Colonic mucosa (tissue), 4 donors: ENCODE measurements around the gene TGFBR2. TPM values are rescaled to one million over a fixed set of nuclear protein-coding genes. Genes with fewer than 3 reads are reported as not detected.

Experiments
- DNase-seq: peaks from one replicate; pipeline ENCODE4 v3.0.0-alpha.2; 2020
- H3K27ac ChIP-seq: fragments of 200-600 bp; one replicate; pipeline ENCODE4 v1.8.0; 2021
- H3K27me3 ChIP-seq: fragments of 200-600 bp; one replicate; pipeline ENCODE4 v1.8.0; 2021
- H3K36me3 ChIP-seq: fragments of 200-600 bp; one replicate; pipeline ENCODE4 v1.8.0; 2021
- H3K4me1 ChIP-seq: fragments of 200-600 bp; one replicate; pipeline ENCODE4 v1.8.0; 2021; ENCODE audit warnings: mild to moderate bottlenecking
- H3K4me3 ChIP-seq: fragments of 200-600 bp; one replicate; pipeline ENCODE4 v1.8.0; 2021
- H3K9ac ChIP-seq, 2 donors: one replicate each; pipeline ENCODE4 v1.7.0; 2013; ENCODE audit warnings: control low read depth in 2 of 2, low read depth in 2 of 2, low read length in 2 of 2
- H3K9me3 ChIP-seq: fragments of 200-600 bp; one replicate; pipeline ENCODE4 v1.8.0; 2021
- CTCF ChIP-seq: fragments of 200-600 bp; IDR thresholded peaks from one replicate; pipeline ENCODE4 v1.8.0; 2022; ENCODE audit warnings: antibody characterized with exemption, mild to moderate bottlenecking
- intact Hi-C: fragments of 100-400 bp; cut with DNase I; formaldehyde crosslinking; loops from one replicate; pipeline ENCODE4 v1.14.1; 2022
- total RNA-seq, 2 donors: library from RNA; stranded (reverse); fragmentation: NEBNext Ultra II Directional in 1 of 2; extraction: Animal tissue kit (Norgen Biotek cat#: 25700) in 1 of 2; gene quantifications; one replicate each; pipeline ENCODE4 v1.2.1, GENCODE V29; 2021
- donor health status: healthy.
- donor health status: DM: no; HTN: no; CAD: no.
- donor health status: DM: no; HTN: no; CAD: no.

The TGFBR2 gene
- total RNA-seq, 2 donors from 2014 or later = 32.4 to 53.5 TPM

- Histone ChIP-seq H3K4me3 (no peak overlapping the region), H3K9ac (no peak overlapping the region), H3K4me1 (peaks cover 18% of the 10 kb centered on the region), H3K36me3 (no peaks in the 10 kb centered on the region), H3K27me3 (no peaks in the 10 kb centered on the region), H3K27ac (peak overlapping the region; percentile 10), H3K9me3 (no peaks in the 10 kb centered on the region)
- intact Hi-C loops = no loop called here
- TF ChIP-seq CTCF = no peak
- DNase-seq = no peak
Observed at GRCh38 chr3:30625541-30626438, 19.4 kb downstream of the TGFBR2 start.

- DNase-seq = no peak
- no peak for TF ChIP-seq CTCF
- Histone ChIP-seq H3K27me3 (no peaks in the 10 kb centered on the region), H3K4me1 (peaks cover 18% of the 10 kb centered on the region), H3K36me3 (no peaks in the 10 kb centered on the region), H3K27ac (peak overlapping the region; percentile 10), H3K4me3 (no peak overlapping the region), H3K9me3 (no peaks in the 10 kb centered on the region), H3K9ac (no peak overlapping the region)
- intact Hi-C loops = no loop called here
Observed at GRCh38 chr3:30626443-30627180, 20.2 kb downstream of the TGFBR2 start.

GRCh38 chr3:30628205-30628900, 22.0 kb downstream of the TGFBR2 start:
- no peak for TF ChIP-seq CTCF
- Histone ChIP-seq H3K9ac (peak overlapping the region in 1 of 2 donors; percentile 8), H3K4me3 (no peak overlapping the region), H3K36me3 (no peaks in the 10 kb centered on the region), H3K27ac (peak overlapping the region; percentile 35), H3K4me1 (peaks cover 18% of the 10 kb centered on the region), H3K9me3 (no peaks in the 10 kb centered on the region), H3K27me3 (no peaks in the 10 kb centered on the region)
- intact Hi-C loops = no loop called here
- no peak for DNase-seq

GRCh38 chr3:30628901-30629590, 22.6 kb downstream of the TGFBR2 start:
- no peak for TF ChIP-seq CTCF
- H3K36me3 ChIP-seq = no peaks in the 10 kb centered on the region
- H3K4me1 ChIP-seq = peaks cover 18% of the 10 kb centered on the region
- no peaks in the 10 kb centered on the region for H3K9me3 ChIP-seq
- no peak overlapping the region for H3K4me3 ChIP-seq
- H3K27me3 ChIP-seq = no peaks in the 10 kb centered on the region
- intact Hi-C loops = no loop called here
- peak overlapping the region in 1 of 2 donors; percentile 8 for H3K9ac ChIP-seq
- no peak for DNase-seq
- peak overlapping the region; percentile 61 for H3K27ac ChIP-seq

- Histone ChIP-seq H3K27me3 (no peaks in the 10 kb centered on the region), H3K27ac (peak overlapping the region; percentile 61), H3K4me1 (peaks cover 18% of the 10 kb centered on the region), H3K4me3 (no peak overlapping the region), H3K9ac (no peak overlapping the region), H3K9me3 (no peaks in the 10 kb centered on the region), H3K36me3 (no peaks in the 10 kb centered on the region)
- no peak for DNase-seq
- intact Hi-C loops = no loop called here
- no peak for TF ChIP-seq CTCF
Observed at GRCh38 chr3:30629746-30630145, 23.3 kb downstream of the TGFBR2 start.
